Measurements from ENCODE around the gene CHAMP1.

The CHAMP1 gene

GRCh38 chr13:114309086-114309485 is 5.2 kb upstream of the CHAMP1 start:
- TF ChIP-seq SIN3A (IDR thresholded peaks at IDR 0.05; ENCODE audit: borderline replicate concordance, insufficient read depth, low read length) = no peak
- TF ChIP-seq TAF1 (IDR thresholded peaks at IDR 0.05; ENCODE audit: borderline replicate concordance, insufficient read depth, low read length) = no peak
- no peak for TF ChIP-seq FOXP2 (optimal IDR thresholded peaks at IDR 0.05; ENCODE audit: borderline replicate concordance, extremely low read depth, extremely low read length, insufficient read depth)
- no peak for TF ChIP-seq REST (IDR thresholded peaks at IDR 0.05; ENCODE audit: insufficient read depth in 1 of 2, low read depth in 2 of 2, low read length in 2 of 2)
- no peak for TF ChIP-seq POLR2AphosphoS5 (IDR thresholded peaks at IDR 0.05; ENCODE audit: low read depth, low read length)

GRCh38 chr13:114309806-114310410 is 4.4 kb upstream of the CHAMP1 start:
- TF ChIP-seq SIN3A (IDR thresholded peaks at IDR 0.05; ENCODE audit: borderline replicate concordance, insufficient read depth, low read length) = no peak
- no peak for TF ChIP-seq POLR2AphosphoS5 (IDR thresholded peaks at IDR 0.05; ENCODE audit: low read depth, low read length)
- TF ChIP-seq TAF1 (IDR thresholded peaks at IDR 0.05; ENCODE audit: borderline replicate concordance, insufficient read depth, low read length) = no peak
- no peak for TF ChIP-seq FOXP2 (optimal IDR thresholded peaks at IDR 0.05; ENCODE audit: borderline replicate concordance, extremely low read depth, extremely low read length, insufficient read depth)
- TF ChIP-seq REST (IDR thresholded peaks at IDR 0.05; ENCODE audit: insufficient read depth in 1 of 2, low read depth in 2 of 2, low read length in 2 of 2) = no peak

GRCh38 chr13:114310956-114311355 is 3.3 kb upstream of the CHAMP1 start:
- TF ChIP-seq POLR2AphosphoS5 (IDR thresholded peaks at IDR 0.05; ENCODE audit: low read depth, low read length) (no peak), TAF1 (IDR thresholded peaks at IDR 0.05; ENCODE audit: borderline replicate concordance, insufficient read depth, low read length) (no peak), REST (IDR thresholded peaks at IDR 0.05; ENCODE audit: insufficient read depth in 1 of 2, low read depth in 2 of 2, low read length in 2 of 2) (no peak), SIN3A (IDR thresholded peaks at IDR 0.05; ENCODE audit: borderline replicate concordance, insufficient read depth, low read length) (no peak), FOXP2 (optimal IDR thresholded peaks at IDR 0.05; ENCODE audit: borderline replicate concordance, extremely low read depth, extremely low read length, insufficient read depth) (no peak)

- TF ChIP-seq FOXP2 (optimal IDR thresholded peaks at IDR 0.05; ENCODE audit: borderline replicate concordance, extremely low read depth, extremely low read length, insufficient read depth) (no peak), REST (IDR thresholded peaks at IDR 0.05; ENCODE audit: insufficient read depth in 1 of 2, low read depth in 2 of 2, low read length in 2 of 2) (no peak)
These were observed 2.9 kb upstream of the CHAMP1 start for GRCh38 chr13:114311387-114311786.

- TF ChIP-seq POLR2AphosphoS5 (IDR thresholded peaks at IDR 0.05; ENCODE audit: low read depth, low read length) = no peak
- TF ChIP-seq SIN3A (IDR thresholded peaks at IDR 0.05; ENCODE audit: borderline replicate concordance, insufficient read depth, low read length) = no peak
- TF ChIP-seq TAF1 (IDR thresholded peaks at IDR 0.05; ENCODE audit: borderline replicate concordance, insufficient read depth, low read length) = no peak
- no peak for TF ChIP-seq REST (IDR thresholded peaks at IDR 0.05; ENCODE audit: insufficient read depth in 1 of 2, low read depth in 2 of 2, low read length in 2 of 2)
- TF ChIP-seq FOXP2 (optimal IDR thresholded peaks at IDR 0.05; ENCODE audit: borderline replicate concordance, extremely low read depth, extremely low read length, insufficient read depth) = no peak
These were observed 2.4 kb upstream of the CHAMP1 start for GRCh38 chr13:114311908-114312307.
